Fibroblast of lung (primary cell): ENCODE results near the gene ACBD4. TPM values are rescaled to one million over a fixed set of nuclear protein-coding genes. Genes with fewer than 3 reads are reported as not detected.

ENCODE experiments used
- DNase-seq, 2 donors: peaks; one replicate each; pipeline versions ENCODE4 v3.0.0 to v3.0.0-alpha.2; 2010; ENCODE audit warnings: low read depth in 2 of 2
- H2AFZ ChIP-seq: 2 replicates; pipeline ENCODE4 v1.5.1; 2012; ENCODE audit warnings: low read length, control low read depth, inconsistent platforms
- H3K27ac ChIP-seq: 2 replicates; pipeline ENCODE4 v1.5.1; 2011; ENCODE audit warnings: low read length, control low read depth; ENCODE audit not compliant: insufficient read depth
- H3K27me3 ChIP-seq: 2 replicates; pipeline ENCODE4 v1.5.1; 2011; ENCODE audit warnings: mild to moderate bottlenecking, low read length; ENCODE audit not compliant: control insufficient read depth, insufficient read depth
- H3K36me3 ChIP-seq: 2 replicates; pipeline ENCODE4 v1.5.1; 2011; ENCODE audit warnings: low read length; ENCODE audit not compliant: control insufficient read depth, insufficient read depth
- H3K4me1 ChIP-seq: 2 replicates; pipeline ENCODE4 v1.5.1; 2011; ENCODE audit warnings: low read length; ENCODE audit not compliant: control insufficient read depth, insufficient read depth; ENCODE audit errors: extremely low read depth
- H3K4me2 ChIP-seq: 2 replicates; pipeline ENCODE4 v1.5.1; 2011; ENCODE audit warnings: low read length, control low read depth; ENCODE audit not compliant: insufficient read depth; ENCODE audit errors: extremely low read depth
- H3K4me3 ChIP-seq, 4 experiments: fragments of 200-600 bp in 1 of 4; sonication (generic) in 1 of 4; replicated peaks in 1 of 4; 2 replicates each; pipeline ENCODE4 v1.5.1; 2011 to 2016; ENCODE audit warnings: low read length in 4 of 4, low read depth in 3 of 4, mild to moderate bottlenecking in 3 of 4, control low read depth in 2 of 4, inconsistent platforms in 1 of 4, mixed read lengths in 1 of 4; ENCODE audit not compliant: insufficient read depth in 1 of 4; ENCODE audit errors: control extremely low read depth in 1 of 4
- H3K79me2 ChIP-seq: 2 replicates; pipeline ENCODE4 v1.5.1; 2012; ENCODE audit warnings: mild to moderate bottlenecking, low read length, inconsistent platforms; ENCODE audit not compliant: control insufficient read depth, insufficient read depth
- H3K9ac ChIP-seq: 2 replicates; pipeline ENCODE4 v1.5.1; 2011; ENCODE audit warnings: mild to moderate bottlenecking, low read length, control low read depth; ENCODE audit not compliant: insufficient read depth
- H3K9me3 ChIP-seq: 2 replicates; pipeline ENCODE4 v1.5.1; 2012; ENCODE audit warnings: low read depth, low read length; ENCODE audit not compliant: control insufficient read depth, insufficient read depth
- H4K20me1 ChIP-seq: 2 replicates; pipeline ENCODE4 v1.5.1; 2011; ENCODE audit warnings: low read length; ENCODE audit not compliant: control insufficient read depth, insufficient read depth; ENCODE audit errors: extremely low read depth
- CTCF ChIP-seq, 2 donors: IDR thresholded peaks in 1 of 2; conservative IDR thresholded peaks in 1 of 2; 1 replicate in 1 of 2; 2 replicates in 1 of 2; pipeline ENCODE4 v1.5.1; 2011 to 2012; ENCODE audit warnings: low read length in 2 of 2, control low read depth in 1 of 2, inconsistent platforms in 1 of 2, low read depth in 1 of 2, mild to moderate bottlenecking in 1 of 2
- EZH2 ChIP-seq: IDR thresholded peaks from 2 replicates; pipeline ENCODE4 v1.5.1; 2012; ENCODE audit warnings: low read length, control low read depth, mild to moderate bottlenecking; ENCODE audit errors: missing control alignments
- polyA plus RNA-seq, 2 donors: library from polyadenylated mRNA; depleted of rRNA in 1 of 2; stranded (reverse) in 1 of 2; unstranded in 1 of 2; fragments of >200 nt; gene quantifications; 2 replicates each; pipeline ENCODE4 v1.2.1, GENCODE V29; 2011 to 2012; ENCODE audit warnings: missing spikeins in 1 of 2
- total RNA-seq: library from RNA; depleted of rRNA; stranded (reverse); fragments of >200 nt; gene quantifications from 2 replicates; pipeline ENCODE4 v1.2.1, GENCODE V29; 2014

ACBD4 gene
- total and polyA plus RNA-seq, 2 donors (not counting 1 experiment from before 2014, with no cell fraction given), result 3.4 to 18.0 TPM

GRCh38 chr17:45090711-45091110, 44.8 kb upstream of the ACBD4 start:
- DNase-seq, result no peak
- peak overlapping the region; percentile 12 for H3K27ac ChIP-seq
- TF ChIP-seq EZH2 (no peak), CTCF (conservative IDR thresholded peaks at IDR 0.05 in 1 of 2, IDR thresholded peaks at IDR 0.05 in 1 of 2; ENCODE audit: low read depth in 1 of 2, low read length in 2 of 2) (no peak)

GRCh38 chr17:45091778-45092425, 43.6 kb upstream of the ACBD4 start:
- peaks cover 25% of the 10 kb centered on the region for H3K4me1 ChIP-seq
- no peak overlapping the region for H3K9ac ChIP-seq
- H4K20me1 ChIP-seq, result no peaks in the 10 kb centered on the region
- peaks cover 26% of the 10 kb centered on the region for H3K36me3 ChIP-seq
- H3K9me3 ChIP-seq, result no peaks in the 10 kb centered on the region
- no peak overlapping the region for H3K4me2 ChIP-seq
- no peak for TF ChIP-seq EZH2
- TF ChIP-seq CTCF (conservative IDR thresholded peaks at IDR 0.05 in 1 of 2, IDR thresholded peaks at IDR 0.05 in 1 of 2; ENCODE audit: low read depth in 1 of 2, low read length in 2 of 2), result no peak
- H2AFZ ChIP-seq, result no peak overlapping the region
- peak in 1 of 2 donors; percentile 36 for DNase-seq
- peaks cover 1% of the 10 kb centered on the region for H3K79me2 ChIP-seq
- peak overlapping the region; percentile 93 for H3K27ac ChIP-seq
- H3K27me3 ChIP-seq, result no peaks in the 10 kb centered on the region
- no peak overlapping the region for H3K4me3 ChIP-seq

More at GRCh38 chr17:45090711-45091110, 44.8 kb upstream of the ACBD4 start:
- no peaks in the 10 kb centered on the region for H3K27me3 ChIP-seq
- no peak overlapping the region for H3K9ac ChIP-seq
- H3K4me2 ChIP-seq, result no peak overlapping the region
- H3K4me3 ChIP-seq, result no peak overlapping the region
- peaks cover 25% of the 10 kb centered on the region for H3K4me1 ChIP-seq
- H3K9me3 ChIP-seq, result no peaks in the 10 kb centered on the region
- H3K79me2 ChIP-seq, result peaks cover 1% of the 10 kb centered on the region
- no peaks in the 10 kb centered on the region for H4K20me1 ChIP-seq
- H2AFZ ChIP-seq, result no peak overlapping the region
- peaks cover 22% of the 10 kb centered on the region for H3K36me3 ChIP-seq

- Histone ChIP-seq H3K4me1 (peaks cover 23% of the 10 kb centered on the region), H3K4me3 (no peak overlapping the region), H3K27ac (peak overlapping the region; percentile 93), H2AFZ (no peak overlapping the region), H3K9ac (peak overlapping the region; percentile 37), H3K27me3 (no peaks in the 10 kb centered on the region), H3K4me2 (peak overlapping the region; percentile 28), H3K9me3 (no peaks in the 10 kb centered on the region), H3K79me2 (peaks cover 1% of the 10 kb centered on the region), H3K36me3 (peaks cover 30% of the 10 kb centered on the region), H4K20me1 (no peaks in the 10 kb centered on the region)
- TF ChIP-seq CTCF (conservative IDR thresholded peaks at IDR 0.05 in 1 of 2, IDR thresholded peaks at IDR 0.05 in 1 of 2; ENCODE audit: low read depth in 1 of 2, low read length in 2 of 2) (no peak), EZH2 (no peak)
- DNase-seq, result peak; percentile 99 to 100
These were observed 42.5 kb upstream of the ACBD4 start for GRCh38 chr17:45092911-45093430.
